CD4-positive, alpha-beta memory T cell (primary cell): ENCODE results near the gene DHFR. TPM values are rescaled to one million over a fixed set of nuclear protein-coding genes. Genes with fewer than 3 reads are reported as not detected.
A peak's percentile ranks its signal among the peaks of the same experiment; 100 is the strongest.

Source experiments
- CTCF ChIA-PET: fragments of 350-600 bp; sonication (Branson Sonifier 250); formaldehyde crosslinking; loops from one replicate; lab custom pipeline; 2021; ENCODE audit warnings: inconsistent platforms; ENCODE audit not compliant: partially characterized antibody; lab: Charles Lee
- POLR2A ChIA-PET: fragments of 350-600 bp; sonication (Branson Sonifier 250); formaldehyde crosslinking; loops from one replicate; lab custom pipeline; 2021; ENCODE audit not compliant: partially characterized antibody; lab: Charles Lee
- DNase-seq, 5 donors: peaks; one replicate each; pipeline versions ENCODE4 v3.0.0 to v3.0.0-alpha.2; 2020 to 2022; ENCODE audit warnings: mixed read lengths in 1 of 5
- H3K27ac ChIP-seq: one replicate; pipeline ENCODE4 v1.7.0; 2013; ENCODE audit warnings: low read depth, low read length
- H3K27me3 ChIP-seq: 2 replicates; pipeline ENCODE4 v1.7.0; 2013; ENCODE audit warnings: mild to moderate bottlenecking, low read length, moderate library complexity; ENCODE audit not compliant: insufficient read depth
- H3K36me3 ChIP-seq: 2 replicates; pipeline ENCODE4 v1.7.0; 2013; ENCODE audit warnings: mild to moderate bottlenecking, low read length, moderate library complexity; ENCODE audit not compliant: insufficient read depth
- H3K4me1 ChIP-seq: 2 replicates; pipeline ENCODE4 v1.7.0; 2013; ENCODE audit warnings: mild to moderate bottlenecking, low read length, moderate library complexity; ENCODE audit not compliant: insufficient read depth
- H3K4me3 ChIP-seq, 2 donors: one replicate each; pipeline ENCODE4 v1.7.0; 2013; ENCODE audit warnings: low read length in 2 of 2, mild to moderate bottlenecking in 1 of 2
- H3K9me3 ChIP-seq, 2 donors: one replicate each; pipeline ENCODE4 v1.7.0; 2013; ENCODE audit warnings: low read length in 2 of 2, control low read depth in 1 of 2; ENCODE audit not compliant: control insufficient read depth in 1 of 2
- H3K27ac Mint-ChIP-seq, 7 donors: one replicate each; pipeline ENCODE4 v1.8.0; 2020 to 2021; ENCODE audit warnings: mixed read lengths in 7 of 7, mild to moderate bottlenecking in 6 of 7, inconsistent platforms in 3 of 7, moderate library complexity in 3 of 7
- H3K27me3 Mint-ChIP-seq, 2 donors: one replicate each; pipeline ENCODE4 v1.8.0; 2020 to 2021; ENCODE audit warnings: mixed read lengths in 2 of 2
- H3K36me3 Mint-ChIP-seq, 2 donors: one replicate each; pipeline ENCODE4 v1.8.0; 2020 to 2021; ENCODE audit warnings: mixed read lengths in 2 of 2, inconsistent platforms in 1 of 2, mild to moderate bottlenecking in 1 of 2
- H3K4me1 Mint-ChIP-seq, 4 donors: one replicate each; pipeline ENCODE4 v1.8.0; 2020 to 2021; ENCODE audit warnings: mixed read lengths in 4 of 4, mild to moderate bottlenecking in 1 of 4
- H3K4me3 Mint-ChIP-seq, 8 donors: one replicate each; pipeline ENCODE4 v1.8.0; 2020 to 2021; ENCODE audit warnings: mixed read lengths in 8 of 8, mild to moderate bottlenecking in 7 of 8, moderate library complexity in 6 of 8, inconsistent platforms in 3 of 8
- H3K9me3 Mint-ChIP-seq, 8 donors: one replicate each; pipeline ENCODE4 v1.8.0; 2020 to 2021; ENCODE audit warnings: mixed read lengths in 8 of 8, mild to moderate bottlenecking in 5 of 8, inconsistent platforms in 3 of 8, moderate library complexity in 1 of 8
- intact Hi-C: fragments of 100-400 bp; cut with micrococcal nuclease; formaldehyde crosslinking; loops from one replicate; pipeline ENCODE4 v1.15.1; 2023
- polyA plus RNA-seq, 2 donors: library from polyadenylated mRNA; unstranded; fragments of 300-500 nt; fragmentation: Illumina TruSeq; gene quantifications; one replicate each; pipeline ENCODE4 v1.2.3, GENCODE V29; 2021
- total RNA-seq, 2 experiments: library from RNA; stranded (reverse); gene quantifications; one replicate each; pipeline ENCODE4 v1.2.3, GENCODE V29; 2021

The DHFR gene
- total and polyA plus RNA-seq, 4 experiments from 2014 or later: 1.3 to 19.2 (median 10.1) TPM

- Histone ChIP-seq H3K4me1 (no peaks in the 10 kb centered on the region), H3K27ac (no peak overlapping the region), H3K36me3 (no peaks in the 10 kb centered on the region), H3K9me3 (no peaks in the 10 kb centered on the region), H3K4me3 (no peak overlapping the region), H3K27me3 (no peaks in the 10 kb centered on the region)
- no peak for DNase-seq
- H3K9me3 Mint-ChIP-seq: no peaks in the 10 kb centered on the region
- POLR2A ChIA-PET: no interaction called here
- intact Hi-C loops: no loop called here
- H3K27me3 Mint-ChIP-seq: no peaks in the 10 kb centered on the region
- peaks cover 12% of the 10 kb centered on the region in 2 donors for H3K36me3 Mint-ChIP-seq
- peaks cover 2 to 7% (median 4%) of the 10 kb centered on the region in 4 donors for H3K4me1 Mint-ChIP-seq
- CTCF ChIA-PET: no interaction called here
- H3K27ac Mint-ChIP-seq: peak overlapping the region in 2 of 7 donors; percentile 60 to 80
- no peak overlapping the region for H3K4me3 Mint-ChIP-seq
Measured at GRCh38 chr5:80696450-80696849, 41.7 kb upstream of the DHFR start.

- ChIA-PET POLR2A (no interaction called here), CTCF (no interaction called here)
- no peak for DNase-seq
- intact Hi-C loops: no loop called here
- H3K36me3 ChIP-seq: no peaks in the 10 kb centered on the region
- no peak overlapping the region for H3K27ac ChIP-seq
- no peak overlapping the region for H3K4me3 ChIP-seq
- no peaks in the 10 kb centered on the region for H3K9me3 ChIP-seq
- Mint-ChIP-seq H3K27ac (peak overlapping the region in 2 of 7 donors; percentile 24 to 81), H3K27me3 (no peaks in the 10 kb centered on the region), H3K4me1 (peaks cover 3 to 6% (median 4%) of the 10 kb centered on the region in 4 donors), H3K4me3 (peak overlapping the region in 2 of 8 donors; percentile 33 to 39), H3K36me3 (peaks cover 11% of the 10 kb centered on the region in 2 donors), H3K9me3 (no peaks in the 10 kb centered on the region)
- no peaks in the 10 kb centered on the region for H3K4me1 ChIP-seq
- H3K27me3 ChIP-seq: no peaks in the 10 kb centered on the region
Measured at GRCh38 chr5:80695666-80696065, 40.9 kb upstream of the DHFR start.

GRCh38 chr5:80689627-80690026 lies 34.8 kb upstream of the DHFR start:
- peaks cover 6% of the 10 kb centered on the region in 2 donors for H3K36me3 Mint-ChIP-seq

GRCh38 chr5:80688648-80689420 lies 34.1 kb upstream of the DHFR start:
- Histone ChIP-seq H3K4me1 (peaks cover 5% of the 10 kb centered on the region), H3K4me3 (no peak overlapping the region), H3K27ac (no peak overlapping the region), H3K9me3 (no peaks in the 10 kb centered on the region), H3K27me3 (no peaks in the 10 kb centered on the region), H3K36me3 (no peaks in the 10 kb centered on the region)
- ChIA-PET CTCF (interaction anchor here (0.9 to 4.3 kb wide), 7 partner anchors 77 to 511 kb away, joined by 3 to 44 read pairs (median 4); no protein-coding TSS in a partner anchor), POLR2A (no interaction called here)
- no peaks in the 10 kb centered on the region for H3K27me3 Mint-ChIP-seq
- peaks cover 7 to 14% of the 10 kb centered on the region in 2 donors for H3K36me3 Mint-ChIP-seq
- peak overlapping the region in 4 of 7 donors; percentile 21 to 65 (median 50) for H3K27ac Mint-ChIP-seq
- H3K9me3 Mint-ChIP-seq: no peaks in the 10 kb centered on the region
- peak overlapping the region in 1 of 8 donors; percentile 44 for H3K4me3 Mint-ChIP-seq
- DNase-seq: no peak
- peaks cover 13 to 28% (median 14%) of the 10 kb centered on the region in 4 donors for H3K4me1 Mint-ChIP-seq
- intact Hi-C loops: loop anchor here (5.0 kb wide), 1 partner anchor 608 kb away; no protein-coding TSS in a partner anchor

More at GRCh38 chr5:80689627-80690026, 34.8 kb upstream of the DHFR start:
- ChIA-PET CTCF (interaction anchor here (0.8 to 3.5 kb wide), 4 partner anchors 17 to 510 kb away, joined by 3 to 44 read pairs (median 4); no protein-coding TSS in a partner anchor), POLR2A (no interaction called here)
- H3K4me3 Mint-ChIP-seq: no peak overlapping the region
- no peaks in the 10 kb centered on the region for H3K36me3 ChIP-seq
- no peaks in the 10 kb centered on the region for H3K9me3 ChIP-seq
- no peak overlapping the region for H3K27ac Mint-ChIP-seq
- intact Hi-C loops: loop anchor here (5.0 kb wide), 1 partner anchor 608 kb away; no protein-coding TSS in a partner anchor
- no peak for DNase-seq
- no peak overlapping the region for H3K4me3 ChIP-seq
- no peaks in the 10 kb centered on the region for H3K27me3 ChIP-seq
- H3K4me1 Mint-ChIP-seq: peaks cover 13 to 25% (median 14%) of the 10 kb centered on the region in 4 donors
- H3K9me3 Mint-ChIP-seq: no peaks in the 10 kb centered on the region
- no peak overlapping the region for H3K27ac ChIP-seq
- no peaks in the 10 kb centered on the region for H3K27me3 Mint-ChIP-seq
- peaks cover 5% of the 10 kb centered on the region for H3K4me1 ChIP-seq

- peak in 4 of 5 donors; percentile 32 to 41 (median 37) for DNase-seq
- no peak overlapping the region for H3K4me3 ChIP-seq
- H3K9me3 ChIP-seq: no peaks in the 10 kb centered on the region
- POLR2A ChIA-PET: no interaction called here
- no peak overlapping the region for H3K27ac ChIP-seq
- peaks cover 5% of the 10 kb centered on the region for H3K4me1 ChIP-seq
- intact Hi-C loops: loop anchor here (1.0 to 5.0 kb wide), 4 partner anchors 422 to 611 kb away; no protein-coding TSS in a partner anchor
- Mint-ChIP-seq H3K27me3 (no peaks in the 10 kb centered on the region), H3K4me1 (peaks cover 13 to 28% (median 19%) of the 10 kb centered on the region in 4 donors), H3K27ac (no peak overlapping the region), H3K36me3 (peaks cover 19 to 24% of the 10 kb centered on the region in 2 donors), H3K4me3 (no peak overlapping the region), H3K9me3 (no peaks in the 10 kb centered on the region)
- CTCF ChIA-PET: interaction anchor here (1.0 to 4.3 kb wide), 8 partner anchors 14 to 614 kb away, joined by 3 to 44 read pairs (median 8); no protein-coding TSS in a partner anchor
- H3K27me3 ChIP-seq: no peaks in the 10 kb centered on the region
- H3K36me3 ChIP-seq: no peaks in the 10 kb centered on the region
Measured at GRCh38 chr5:80686757-80687156, 32.0 kb upstream of the DHFR start.

- Mint-ChIP-seq H3K9me3 (no peaks in the 10 kb centered on the region), H3K27me3 (no peaks in the 10 kb centered on the region), H3K4me3 (no peak overlapping the region), H3K4me1 (peaks cover 0 to 2% (median under 1%) of the 10 kb centered on the region in 4 donors), H3K27ac (no peak overlapping the region), H3K36me3 (peaks cover 50 to 62% of the 10 kb centered on the region in 2 donors)
- no peak for DNase-seq
- POLR2A ChIA-PET: no interaction called here
- intact Hi-C loops: no loop called here
- Histone ChIP-seq H3K9me3 (no peaks in the 10 kb centered on the region), H3K27me3 (no peaks in the 10 kb centered on the region), H3K27ac (no peak overlapping the region), H3K4me3 (no peak overlapping the region), H3K36me3 (peaks cover 35% of the 10 kb centered on the region), H3K4me1 (no peaks in the 10 kb centered on the region)
- CTCF ChIA-PET: interaction anchor here (1.3 kb wide), 1 partner anchor 332 kb away, joined by 3 read pairs; no protein-coding TSS in a partner anchor
Measured at GRCh38 chr5:80676706-80677105, 21.9 kb upstream of the DHFR start.
